ENCODE results near the gene ASIC2. TPM values are rescaled to one million over a fixed set of nuclear protein-coding genes. Genes with fewer than 3 reads are reported as not detected.

ASIC2 gene
- total RNA-seq, 1 experiment from 2014 or later, result not detected

- no peak for DNase-seq (ENCODE audit: low read depth)
Measured at GRCh38 chr17:33163533-33164168, 129.4 kb downstream of the ASIC2 start.

- no peak for DNase-seq (ENCODE audit: low read depth)
Measured at GRCh38 chr17:33154869-33155455, 138.1 kb downstream of the ASIC2 start.

GRCh38 chr17:33152783-33153182 is 140.3 kb downstream of the ASIC2 start:
- DNase-seq (ENCODE audit: low read depth), result no peak

- no peak for DNase-seq (ENCODE audit: low read depth)
Measured at GRCh38 chr17:33151565-33151964, 141.5 kb downstream of the ASIC2 start.

- DNase-seq (ENCODE audit: low read depth), result no peak
Measured at GRCh38 chr17:33145941-33146340, 147.2 kb downstream of the ASIC2 start.

GRCh38 chr17:33144837-33145236 is 148.3 kb downstream of the ASIC2 start:
- DNase-seq (ENCODE audit: low read depth), result no peak

- DNase-seq (ENCODE audit: low read depth), result peak; percentile 17
Measured at GRCh38 chr17:33142705-33143299, 150.3 kb downstream of the ASIC2 start.

- DNase-seq (ENCODE audit: low read depth), result no peak
Measured at GRCh38 chr17:33140413-33141099, 152.5 kb downstream of the ASIC2 start.

- no peak for DNase-seq (ENCODE audit: low read depth)
Measured at GRCh38 chr17:33138627-33139026, 154.5 kb downstream of the ASIC2 start.

GRCh38 chr17:33137426-33137825 is 155.7 kb downstream of the ASIC2 start:
- DNase-seq (ENCODE audit: low read depth), result no peak

- no peak for DNase-seq (ENCODE audit: low read depth)
Measured at GRCh38 chr17:33135691-33136090, 157.4 kb downstream of the ASIC2 start.

- DNase-seq (ENCODE audit: low read depth), result no peak
Measured at GRCh38 chr17:33131620-33132019, 161.5 kb downstream of the ASIC2 start.

- no peak for DNase-seq (ENCODE audit: low read depth)
Measured at GRCh38 chr17:33127706-33128105, 165.4 kb downstream of the ASIC2 start.

GRCh38 chr17:33126086-33126485 is 167.0 kb downstream of the ASIC2 start:
- no peak for DNase-seq (ENCODE audit: low read depth)

GRCh38 chr17:33125552-33125950 is 167.5 kb downstream of the ASIC2 start:
- no peak for DNase-seq (ENCODE audit: low read depth)

- no peak for DNase-seq (ENCODE audit: low read depth)
Measured at GRCh38 chr17:33124871-33125551, 168.1 kb downstream of the ASIC2 start.

- no peak for DNase-seq (ENCODE audit: low read depth)
Measured at GRCh38 chr17:33124185-33124584, 168.9 kb downstream of the ASIC2 start.

- DNase-seq (ENCODE audit: low read depth), result no peak
Measured at GRCh38 chr17:33121756-33122155, 171.3 kb downstream of the ASIC2 start.

- no peak for DNase-seq (ENCODE audit: low read depth)
Measured at GRCh38 chr17:33121272-33121671, 171.8 kb downstream of the ASIC2 start.

- DNase-seq (ENCODE audit: low read depth), result no peak
Measured at GRCh38 chr17:33120103-33120502, 173.0 kb downstream of the ASIC2 start.

- no peak for DNase-seq (ENCODE audit: low read depth)
Measured at GRCh38 chr17:33118391-33119075, 174.6 kb downstream of the ASIC2 start.

Measured in LHCN-M2 (cell line).